ENCODE measurements around the gene ARHGAP25. TPM values are rescaled to one million over a fixed set of nuclear protein-coding genes. Genes with fewer than 3 reads are reported as not detected.

The ARHGAP25 gene
- total and polyA plus RNA-seq, 2 donors (not counting 3 experiments of a cell fraction or from before 2014, with no cell fraction given): 0.50 to 2.0 TPM

- POLR2A ChIA-PET: no interaction called here
These were observed 102.7 kb downstream of the ARHGAP25 start for GRCh38 chr2:68837164-68837860.

DNA sequence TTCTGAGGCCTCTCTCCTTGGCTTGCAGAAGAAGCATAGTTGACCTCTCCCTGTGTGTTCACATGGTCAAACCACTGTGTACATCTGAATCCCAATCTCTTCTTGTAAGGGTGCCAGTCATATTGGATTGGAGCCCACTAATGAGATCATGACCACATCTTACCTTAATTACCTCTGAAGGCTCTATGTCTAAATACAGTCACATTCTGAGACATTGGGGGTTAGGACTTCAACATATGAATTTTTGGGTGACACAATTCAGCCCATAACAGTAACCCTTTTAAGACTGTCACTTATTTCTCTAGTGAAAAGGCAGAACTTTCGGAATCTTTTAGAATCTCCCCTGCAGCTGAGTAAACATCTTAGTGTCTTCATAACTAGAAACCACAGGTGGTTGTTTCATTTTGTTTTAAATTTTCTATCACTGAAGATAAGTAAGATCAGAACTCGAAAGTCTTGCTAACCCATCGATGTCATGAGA, 103.3 kb downstream of the ARHGAP25 start:
- Histone ChIP-seq H3K27ac (ENCODE audit: insufficient read depth, low read depth, low read length) (no peak overlapping the region), H2AFZ (ENCODE audit: low read depth, low read length) (no peak overlapping the region), H3K4me1 (ENCODE audit: control insufficient read depth, extremely low read depth, insufficient read depth, low read length) (peaks cover 4% of the 10 kb centered on the region), H3K9me1 (replicated peaks; ENCODE audit: control insufficient read depth, extremely low read depth, insufficient read depth, low read length) (no peaks in the 10 kb centered on the region), H3K4me2 (ENCODE audit: insufficient read depth, low read length) (no peak overlapping the region), H3K36me3 (ENCODE audit: control insufficient read depth in 2 of 2, extremely low read depth in 1 of 2, insufficient read depth in 2 of 2, low read length in 2 of 2) (no peaks in the 10 kb centered on the region), H3K79me2 (ENCODE audit: control insufficient read depth, insufficient read depth, low read length) (no peaks in the 10 kb centered on the region), H3K27me3 (ENCODE audit: control insufficient read depth in 2 of 2, insufficient read depth in 2 of 2, low read length in 2 of 2) (no peaks in the 10 kb centered on the region), H4K20me1 (replicated peaks; ENCODE audit: control insufficient read depth, extremely low read depth, insufficient read depth, low read length) (no peaks in the 10 kb centered on the region), H3K4me3 (replicated peaks in 1 of 3; ENCODE audit: insufficient read depth in 1 of 3, low read depth in 1 of 3, low read length in 3 of 3) (no peak overlapping the region), H3K9ac (replicated peaks; ENCODE audit: extremely low read depth, insufficient read depth, low read length) (no peak overlapping the region), H3K9me3 (replicated peaks; ENCODE audit: control insufficient read depth, insufficient read depth, low read length) (no peaks in the 10 kb centered on the region)
- DNase-seq (ENCODE audit: low read depth, low spot score) (no peak), FAIRE-seq (no peak)
- TF ChIP-seq MYC (IDR thresholded peaks at IDR 0.05; ENCODE audit: low read depth, low read length): no peak
- TF ChIP-seq GATA2 (IDR thresholded peaks at IDR 0.05; ENCODE audit: insufficient read depth, insufficient read length, low read depth, low read length): no peak
- TF ChIP-seq JUN (IDR thresholded peaks at IDR 0.05; ENCODE audit: borderline replicate concordance, insufficient read depth, insufficient read length, low read depth): no peak
- TF ChIP-seq, protein P1, sequence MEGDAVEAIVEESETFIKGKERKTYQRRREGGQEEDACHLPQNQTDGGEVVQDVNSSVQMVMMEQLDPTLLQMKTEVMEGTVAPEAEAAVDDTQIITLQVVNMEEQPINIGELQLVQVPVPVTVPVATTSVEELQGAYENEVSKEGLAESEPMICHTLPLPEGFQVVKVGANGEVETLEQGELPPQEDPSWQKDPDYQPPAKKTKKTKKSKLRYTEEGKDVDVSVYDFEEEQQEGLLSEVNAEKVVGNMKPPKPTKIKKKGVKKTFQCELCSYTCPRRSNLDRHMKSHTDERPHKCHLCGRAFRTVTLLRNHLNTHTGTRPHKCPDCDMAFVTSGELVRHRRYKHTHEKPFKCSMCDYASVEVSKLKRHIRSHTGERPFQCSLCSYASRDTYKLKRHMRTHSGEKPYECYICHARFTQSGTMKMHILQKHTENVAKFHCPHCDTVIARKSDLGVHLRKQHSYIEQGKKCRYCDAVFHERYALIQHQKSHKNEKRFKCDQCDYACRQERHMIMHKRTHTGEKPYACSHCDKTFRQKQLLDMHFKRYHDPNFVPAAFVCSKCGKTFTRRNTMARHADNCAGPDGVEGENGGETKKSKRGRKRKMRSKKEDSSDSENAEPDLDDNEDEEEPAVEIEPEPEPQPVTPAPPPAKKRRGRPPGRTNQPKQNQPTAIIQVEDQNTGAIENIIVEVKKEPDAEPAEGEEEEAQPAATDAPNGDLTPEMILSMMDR (IDR thresholded peaks at IDR 0.05; ENCODE audit: extremely low read depth in 1 of 2, insufficient read depth in 1 of 2, low read depth in 1 of 2, low read length in 2 of 2): no peak
- TF ChIP-seq MAX (IDR thresholded peaks at IDR 0.05; ENCODE audit: insufficient read depth, insufficient read length): no peak
- no peak for TF ChIP-seq EZH2 (IDR thresholded peaks at IDR 0.05; ENCODE audit: borderline replicate concordance, low read depth, low read length, severe bottlenecking)
- no peak for TF ChIP-seq FOS (IDR thresholded peaks at IDR 0.05; ENCODE audit: borderline replicate concordance, insufficient read depth, low read length)
- no peak for TF ChIP-seq POLR2AphosphoS5 (IDR thresholded peaks at IDR 0.05; ENCODE audit: insufficient read depth, low read depth, low read length)
- TF ChIP-seq POLR2A (IDR thresholded peaks at IDR 0.05; ENCODE audit: low read depth, low read length): no peak
- CTCF ChIA-PET: interaction anchor here (1.0 to 4.3 kb wide), 20 partner anchors 11 to 349 kb away, joined by 3 to 52 read pairs (median 5); no protein-coding TSS in a partner anchor
- no TSS peak for BruUV-seq (replicated peaks)
- intact Hi-C loops (cut with micrococcal nuclease) (loop anchor here (1.0 to 2.0 kb wide), 2 partner anchors 87 to 129 kb away; no protein-coding TSS in a partner anchor), dilution Hi-C loops (cut with MboI; ENCODE audit: extremely low pct_ligation_motif_present, low sequenced_read_pairs) (no loop called here)
- POLR2A ChIA-PET: no interaction called here

More at GRCh38 chr2:68837164-68837860, 102.7 kb downstream of the ARHGAP25 start:
- no peak overlapping the region for H2AFZ ChIP-seq (ENCODE audit: low read depth, low read length)
- intact Hi-C loops (cut with micrococcal nuclease) (loop anchor here (1.0 to 2.0 kb wide), 2 partner anchors 86 to 129 kb away; no protein-coding TSS in a partner anchor), dilution Hi-C loops (cut with MboI; ENCODE audit: extremely low pct_ligation_motif_present, low sequenced_read_pairs) (no loop called here)
- H3K9me3 ChIP-seq (replicated peaks; ENCODE audit: control insufficient read depth, insufficient read depth, low read length): no peaks in the 10 kb centered on the region
- FAIRE-seq: no peak
- H4K20me1 ChIP-seq (replicated peaks; ENCODE audit: control insufficient read depth, extremely low read depth, insufficient read depth, low read length): no peaks in the 10 kb centered on the region
- H3K4me1 ChIP-seq (ENCODE audit: control insufficient read depth, extremely low read depth, insufficient read depth, low read length): peaks cover 10% of the 10 kb centered on the region
- CTCF ChIA-PET: interaction anchor here (0.6 to 2.8 kb wide), 11 partner anchors 7 to 128 kb away, joined by 3 to 45 read pairs (median 4); no protein-coding TSS in a partner anchor
- no peak overlapping the region for H3K27ac ChIP-seq (ENCODE audit: insufficient read depth, low read depth, low read length)
- no TSS peak for BruUV-seq (replicated peaks)
- no peak overlapping the region for H3K4me2 ChIP-seq (ENCODE audit: insufficient read depth, low read length)
- no peak overlapping the region for H3K9ac ChIP-seq (replicated peaks; ENCODE audit: extremely low read depth, insufficient read depth, low read length)
- no peaks in the 10 kb centered on the region for H3K9me1 ChIP-seq (replicated peaks; ENCODE audit: control insufficient read depth, extremely low read depth, insufficient read depth, low read length)
- H3K27me3 ChIP-seq (ENCODE audit: control insufficient read depth in 2 of 2, insufficient read depth in 2 of 2, low read length in 2 of 2): no peaks in the 10 kb centered on the region
- DNase-seq (ENCODE audit: low read depth, low spot score): peak; percentile 73
- TF ChIP-seq EZH2 (IDR thresholded peaks at IDR 0.05; ENCODE audit: borderline replicate concordance, low read depth, low read length, severe bottlenecking): no peak
- TF ChIP-seq, protein P1 (IDR thresholded peaks at IDR 0.05; ENCODE audit: extremely low read depth in 1 of 2, insufficient read depth in 1 of 2, low read depth in 1 of 2, low read length in 2 of 2): peak; percentile 60 to 69
- H3K36me3 ChIP-seq (ENCODE audit: control insufficient read depth in 2 of 2, extremely low read depth in 1 of 2, insufficient read depth in 2 of 2, low read length in 2 of 2): no peaks in the 10 kb centered on the region
- H3K79me2 ChIP-seq (ENCODE audit: control insufficient read depth, insufficient read depth, low read length): no peaks in the 10 kb centered on the region
- H3K4me3 ChIP-seq (replicated peaks in 1 of 3; ENCODE audit: insufficient read depth in 1 of 3, low read depth in 1 of 3, low read length in 3 of 3): no peak overlapping the region

All from endothelial cell of umbilical vein (primary cell).